Esophagus mucosa (tissue), 1 donor: Measurements from ENCODE around the gene CFC1. TPM values are rescaled to one million over a fixed set of nuclear protein-coding genes. Genes with fewer than 3 reads are reported as not detected.
A peak's percentile ranks its signal among the peaks of the same experiment; 100 is the strongest.
"Not testable (repeated sequence)": the region's sequence is repeated elsewhere in the genome, so short reads cannot be mapped to it uniquely, and the experiment has no call there.

ENCODE experiments used
- ATAC-seq: fragments of 200-7000 bp; cut with Tn5 transposase; one replicate; pipeline ENCODE4 v1.9.1; 2020
- total RNA-seq: library from RNA; stranded (reverse); gene quantifications from one replicate; pipeline ENCODE4 v1.2.4, GENCODE V29; 2023
- donor health status: DM: yes; HTN: yes; CAD: no.

Gene CFC1
- not detected for total RNA-seq

DNA sequence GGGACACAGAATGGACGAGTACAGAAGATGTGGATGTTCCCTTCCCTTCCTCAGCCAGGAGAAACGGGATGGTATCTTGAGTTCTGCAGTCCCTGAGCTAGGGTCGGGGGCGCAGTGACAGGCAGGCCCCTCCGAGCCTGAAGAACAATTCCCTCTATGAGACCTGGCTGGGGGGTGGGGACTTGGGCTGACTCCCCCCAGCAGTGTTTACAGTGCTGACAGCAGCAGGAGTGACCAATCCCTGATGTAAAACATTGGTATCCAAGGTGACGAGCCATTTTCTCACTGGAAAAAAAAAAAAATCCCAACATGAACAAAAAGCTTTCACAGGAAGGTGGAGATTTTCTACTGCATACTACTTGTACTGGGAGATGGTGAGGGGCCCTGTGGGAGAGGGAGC, at the start of gene CFC1:
CFC1 (minus strand) TSS at position 183 of the 400 bp plus-strand sequence. CDS start 288 bp downstream, outside the sequence.
- ATAC-seq: not testable (repeated sequence)

GRCh38 chr2:130641688-130642087, 42.3 kb upstream of the CFC1 start:
- not testable (repeated sequence) for ATAC-seq

DNA sequence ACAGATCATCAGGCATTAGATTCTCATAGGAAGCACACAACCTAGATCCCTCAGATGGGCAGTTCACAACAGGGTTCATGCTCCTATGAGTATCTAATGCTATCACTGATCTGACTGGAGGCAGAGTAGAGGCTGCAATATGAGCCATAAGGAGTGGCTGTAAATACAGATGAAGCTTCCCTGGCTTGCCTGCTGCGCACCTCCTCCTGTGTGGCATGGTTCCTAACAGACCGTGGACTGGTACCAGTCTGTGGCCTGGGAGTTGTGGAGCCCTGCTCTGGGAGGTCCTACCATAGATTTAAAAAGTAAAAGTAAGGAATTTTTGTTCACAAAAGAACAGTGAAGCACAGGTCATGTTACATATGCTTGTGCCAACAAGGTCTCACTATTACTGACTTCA, 39.6 kb upstream of the CFC1 start:
- not testable (repeated sequence) for ATAC-seq

DNA sequence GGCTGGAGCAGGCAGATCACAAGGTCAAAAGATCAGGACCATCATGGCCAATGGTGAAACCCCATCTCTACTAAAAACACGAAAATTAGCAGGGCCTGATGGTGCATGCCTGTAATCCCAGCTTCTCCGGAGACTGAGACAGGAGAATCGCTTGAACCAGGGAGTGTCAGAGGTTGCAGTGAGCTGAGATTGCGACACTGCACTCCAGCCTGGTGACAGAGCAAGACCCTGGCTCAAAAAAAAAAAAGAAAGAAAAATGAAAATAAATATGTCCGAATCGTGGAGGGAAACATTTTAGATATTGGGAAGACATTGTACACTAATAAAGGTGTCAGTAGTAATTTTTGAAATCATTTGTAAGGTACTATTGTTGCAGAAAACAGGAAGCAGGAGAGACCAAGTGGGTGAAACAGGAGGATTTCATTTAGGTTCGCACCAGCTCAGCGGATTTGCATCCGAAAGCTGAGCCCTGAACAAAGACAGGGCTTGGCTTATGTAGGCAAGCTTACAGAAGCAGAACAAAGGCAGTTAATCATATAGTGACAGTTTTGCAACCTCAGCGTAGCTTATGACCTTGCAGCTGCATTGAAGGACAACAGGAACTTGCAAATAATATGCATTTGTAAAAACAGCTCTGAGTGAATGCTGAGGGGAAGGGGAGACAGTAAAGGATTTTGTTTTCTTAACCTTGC, 29.6 kb upstream of the CFC1 start:
- ATAC-seq: not testable (repeated sequence)

DNA sequence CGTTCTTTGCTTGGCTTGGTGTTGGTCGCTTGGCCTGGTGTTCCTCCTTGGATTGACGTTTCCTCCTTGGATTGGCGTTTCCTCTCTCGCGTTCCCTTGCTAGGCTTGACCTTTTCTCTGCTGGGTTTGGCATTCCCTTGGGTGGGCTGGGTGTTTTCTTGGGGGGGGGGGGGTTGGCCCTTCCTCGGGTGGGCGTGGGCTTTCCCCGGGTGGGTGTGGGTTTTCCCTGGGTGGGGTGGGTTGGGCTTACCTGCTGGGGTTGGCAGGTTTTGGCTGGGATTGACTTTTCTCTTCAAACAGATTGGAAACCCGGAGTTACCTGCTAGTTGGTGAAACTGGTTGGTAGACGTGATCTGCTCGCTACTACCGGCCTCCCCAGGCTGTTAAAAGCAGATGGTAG, 11.8 kb upstream of the CFC1 start, which contains the start of gene POTEJ:
POTEJ (plus strand) TSS at position 301 of the 400 bp plus-strand sequence; CDS start at position 394, 93 bp downstream.
- ATAC-seq: not testable (repeated sequence)

DNA sequence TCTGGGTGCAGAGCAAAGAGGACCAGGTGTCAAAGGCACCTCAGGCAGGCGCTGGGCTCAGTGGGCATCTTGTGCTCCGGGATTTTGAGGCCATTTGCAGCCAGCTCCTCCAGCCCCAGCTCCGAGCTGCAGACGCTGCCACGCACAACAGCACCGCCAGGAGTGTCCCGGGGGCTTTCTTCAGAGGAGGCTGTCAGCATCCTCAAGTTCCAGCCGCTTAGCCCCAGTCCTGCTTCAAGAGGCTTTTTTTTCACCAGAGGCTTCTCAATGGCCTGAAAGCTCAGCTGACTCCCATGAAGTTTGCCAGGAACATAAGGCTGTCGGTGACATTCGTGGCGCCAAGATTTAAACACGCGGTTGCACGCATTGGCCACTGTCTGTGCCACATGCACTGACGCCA, 11.1 kb upstream of the CFC1 start:
- ATAC-seq: not testable (repeated sequence)

DNA sequence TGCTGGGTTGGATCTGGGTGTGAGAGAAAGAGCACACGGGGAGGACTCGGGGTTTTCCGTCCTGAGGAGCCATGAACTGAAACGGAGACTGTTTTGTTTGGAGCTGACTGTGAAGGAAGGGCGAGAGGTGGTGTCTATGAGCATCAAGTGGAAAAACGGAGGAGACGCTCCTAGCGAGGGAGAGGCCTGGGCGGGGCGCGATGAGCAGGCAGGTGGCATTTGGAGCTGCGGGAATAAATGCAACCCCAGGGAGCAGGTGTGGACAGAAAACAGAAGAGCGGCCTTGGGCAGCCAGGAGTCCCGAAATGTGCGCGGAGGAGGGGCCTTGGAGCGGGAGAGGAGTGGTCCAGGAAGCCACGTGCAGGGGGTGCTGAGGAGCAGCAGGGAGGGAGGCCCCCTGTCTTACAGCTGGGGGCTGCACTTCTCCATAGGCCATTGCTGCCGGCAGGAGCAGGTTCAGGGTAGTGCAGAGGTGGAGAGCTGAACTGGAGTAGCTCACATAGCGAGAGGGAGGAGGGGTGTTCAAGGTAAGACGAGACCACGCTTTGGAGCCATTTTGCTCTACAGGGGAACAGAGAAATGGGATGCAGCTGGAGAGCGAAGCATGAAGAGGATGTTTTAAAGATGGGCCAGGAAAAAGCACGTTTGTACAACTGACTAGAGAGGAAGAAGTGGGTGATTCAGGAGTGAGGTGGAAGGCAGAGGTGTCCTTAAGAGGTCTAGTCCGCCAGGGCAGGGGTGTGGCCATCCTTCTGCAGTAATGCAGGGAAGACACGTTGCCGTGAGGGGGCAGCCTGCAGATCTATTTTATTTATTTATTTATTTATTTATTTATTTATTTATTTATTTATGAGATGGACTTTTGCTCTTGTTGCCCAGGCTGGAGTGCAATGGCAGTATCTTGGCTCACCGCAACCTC, 9.9 kb upstream of the CFC1 start:
- ATAC-seq: not testable (repeated sequence)

DNA sequence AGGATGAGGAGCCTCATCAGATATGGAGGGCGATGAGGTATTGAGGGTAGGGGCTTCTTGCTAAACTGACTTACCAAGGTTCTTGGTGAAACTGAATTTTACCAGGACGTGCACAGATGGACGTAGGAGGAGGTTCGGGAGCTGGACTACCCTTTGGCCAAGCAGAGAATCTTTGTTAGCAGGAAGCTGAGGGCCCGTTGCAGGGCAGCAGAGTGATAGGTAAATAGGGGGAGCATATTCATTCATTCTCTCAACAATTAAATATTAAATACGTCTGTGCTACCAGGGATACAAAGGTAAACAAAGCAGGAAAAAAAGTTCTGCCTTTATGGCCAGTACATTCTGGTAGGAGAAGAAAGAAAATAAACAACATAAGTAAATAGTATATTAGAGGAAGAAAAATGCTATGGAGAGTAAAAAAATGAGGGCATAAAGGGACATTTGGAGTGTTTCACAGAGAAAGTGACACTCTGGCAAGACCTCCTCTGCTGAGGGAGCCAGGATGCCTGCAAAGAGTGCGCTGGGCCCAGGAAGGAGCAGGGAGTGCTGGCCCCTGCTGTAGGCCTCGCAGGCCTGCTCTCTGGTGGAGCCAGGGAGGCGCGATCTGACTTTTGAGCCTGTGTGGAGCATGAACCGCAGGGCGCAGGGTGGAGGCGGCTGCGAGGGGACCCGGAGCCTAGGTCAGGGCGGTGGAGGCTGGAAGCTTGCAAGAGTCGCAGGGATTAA, 9.1 kb upstream of the CFC1 start:
- ATAC-seq: not testable (repeated sequence)

DNA sequence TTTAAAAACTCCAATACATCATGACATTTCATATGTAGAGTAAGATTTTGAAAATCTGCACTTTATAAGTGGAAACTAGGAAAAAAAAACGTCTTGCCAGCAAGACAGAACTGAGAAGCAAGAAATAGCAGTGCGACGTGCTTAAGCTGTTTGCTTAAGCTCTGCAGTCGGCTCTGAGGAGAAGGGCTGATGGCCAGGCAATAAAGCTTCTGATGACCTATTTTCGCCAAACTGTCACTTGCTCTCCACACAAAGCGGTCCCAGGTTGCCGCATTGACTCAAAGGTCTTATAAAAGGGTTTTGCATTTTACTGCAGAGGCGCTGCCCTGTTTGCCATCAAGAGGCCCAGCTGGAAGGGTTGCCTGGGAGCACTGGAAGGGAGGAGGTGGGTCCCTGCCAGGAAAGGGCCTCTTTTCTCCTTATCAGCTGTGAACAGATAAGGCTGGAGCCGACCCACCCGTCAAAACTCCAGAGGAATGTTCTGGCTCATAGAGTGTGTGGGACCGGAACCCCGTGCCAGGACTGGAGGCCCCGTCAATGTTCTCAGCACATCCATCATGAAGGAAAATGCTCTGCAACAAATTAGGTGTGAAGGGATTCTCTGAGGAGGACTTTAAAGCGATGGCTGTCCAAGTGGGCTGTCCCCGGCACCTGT, 2.4 kb upstream of the CFC1 start:
- ATAC-seq: not testable (repeated sequence)

GRCh38 chr2:130599926-130600325, 551 bp upstream of the CFC1 start:
- not testable (repeated sequence) for ATAC-seq

DNA sequence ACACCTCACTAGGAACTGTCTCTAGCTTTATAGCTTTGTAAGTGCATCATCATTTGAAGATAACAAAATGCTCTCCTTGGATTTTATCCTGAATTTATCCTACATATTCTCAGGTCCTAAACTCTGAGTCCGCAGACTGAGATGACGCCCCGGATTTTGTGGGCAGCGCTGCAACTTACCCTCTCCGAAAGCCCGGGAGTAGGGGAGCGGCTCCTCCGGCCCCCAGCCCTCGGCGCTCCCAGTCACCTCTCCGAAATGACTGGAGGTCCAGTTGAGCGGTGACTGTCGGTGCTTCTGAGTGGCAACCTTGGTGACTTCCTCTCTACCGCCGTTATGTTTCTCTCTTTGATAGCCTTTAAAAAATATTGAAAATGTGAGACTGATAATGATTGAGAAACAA, 912 bp downstream of the CFC1 start:
- not testable (repeated sequence) for ATAC-seq

GRCh38 chr2:130597994-130598393, 1.4 kb downstream of the CFC1 start:
- not testable (repeated sequence) for ATAC-seq

- ATAC-seq: not testable (repeated sequence)
These were observed 2.6 kb downstream of the CFC1 start for GRCh38 chr2:130596757-130597156.

- peak; percentile 31 for ATAC-seq
These were observed 5.4 kb downstream of the CFC1 start for GRCh38 chr2:130594011-130594410.

- not testable (repeated sequence) for ATAC-seq
These were observed 6.5 kb downstream of the CFC1 start for GRCh38 chr2:130592791-130593414.

- not testable (repeated sequence) for ATAC-seq
These were observed 8.5 kb downstream of the CFC1 start for GRCh38 chr2:130590842-130591359.

DNA sequence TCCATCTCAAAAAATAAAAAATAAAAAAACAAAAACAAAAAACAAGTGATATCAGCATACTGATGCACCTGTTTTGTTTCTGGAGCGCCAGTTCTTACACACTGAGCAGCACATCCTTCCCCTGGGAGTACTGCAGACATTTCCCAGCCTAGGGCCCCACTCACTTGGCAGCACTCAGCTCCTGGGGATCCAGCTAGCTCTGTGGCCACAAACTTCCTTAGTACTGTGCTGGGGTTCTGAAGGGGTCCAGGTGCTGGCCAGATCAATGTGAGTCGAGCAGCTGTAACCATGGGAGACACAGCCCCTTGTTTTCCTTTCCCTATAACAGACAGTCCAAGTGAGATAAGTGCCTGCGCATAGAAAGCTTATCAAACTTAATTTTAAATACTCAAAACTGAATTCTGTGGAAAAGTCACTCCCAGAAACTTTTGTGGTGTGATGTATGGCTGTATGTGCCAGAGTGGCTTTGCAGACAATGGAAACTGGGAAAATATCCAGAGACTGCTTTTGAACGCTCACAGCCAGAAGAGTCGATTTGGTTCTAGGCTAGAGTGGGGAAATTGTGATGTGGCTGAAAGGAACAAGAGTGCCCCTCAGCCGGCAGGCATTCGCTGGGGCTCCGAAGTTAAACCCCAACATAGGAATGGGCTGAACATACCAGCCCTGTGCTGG, 9.1 kb downstream of the CFC1 start:
- ATAC-seq: not testable (repeated sequence)

GRCh38 chr2:130588688-130589458, 10.5 kb downstream of the CFC1 start:
- ATAC-seq: peak; percentile 34

- not testable (repeated sequence) for ATAC-seq
These were observed 14.6 kb downstream of the CFC1 start for GRCh38 chr2:130584726-130585125.

DNA sequence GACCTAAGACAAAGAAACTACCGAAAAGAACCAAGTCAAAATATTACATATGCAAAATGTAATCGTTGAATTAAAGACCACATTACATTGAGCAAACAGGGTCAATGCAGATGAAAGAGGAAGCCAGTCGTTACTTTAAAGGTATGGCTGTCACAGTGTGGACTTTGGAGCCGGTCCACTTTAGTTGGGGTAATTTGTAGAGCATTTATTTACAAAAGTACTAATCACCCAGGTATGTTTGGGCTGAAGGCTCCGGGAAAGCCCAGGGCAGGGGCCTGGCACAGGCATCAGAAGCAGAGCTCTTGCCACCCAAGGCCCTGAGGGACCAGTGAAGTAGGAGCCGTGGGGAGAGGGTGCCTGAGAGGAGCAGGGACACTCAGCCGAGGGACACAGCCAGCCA, 15.8 kb downstream of the CFC1 start:
- not testable (repeated sequence) for ATAC-seq
